K562 (cell line): Measurements from ENCODE around the gene APOBEC3F. TPM values are rescaled to one million over a fixed set of nuclear protein-coding genes. Genes with fewer than 3 reads are reported as not detected.

ENCODE experiments used
- FOSL1 ChIP-seq: fragments of 200-800 bp; sonication (Bioruptor generic); conservative IDR thresholded peaks from 2 replicates; pipeline ENCODE4 v1.6.1; 2016; ENCODE audit warnings: missing genetic modification characterization, missing compliant biosample characterization
- NBN ChIP-seq: fragments of 450-650 bp; IDR thresholded peaks from 2 replicates; pipeline ENCODE4 v1.6.1; 2016; ENCODE audit warnings: low read depth, mild to moderate bottlenecking
- PHF20 ChIP-seq: fragments of 450-650 bp; IDR thresholded peaks from 2 replicates; pipeline ENCODE4 v1.6.1; 2018; ENCODE audit not compliant: partially characterized antibody
- polyA plus RNA-seq, 8 experiments: library from polyadenylated mRNA; depleted of rRNA in 4 of 8; stranded (reverse) in 5 of 8; unstranded in 3 of 8; fragments of >200 nt; fragmentation: Nextera tagmentation in 2 of 8; fragmentation: Illumina TruSeq in 1 of 8; extraction: Ambion mirVana in 2 of 8; extraction: Trizol in 1 of 8; gene quantifications; 2 replicates each; pipeline versions ENCODE4 v1.2.1 to v1.2.3, GENCODE V29; 2011 to 2014; ENCODE audit warnings: inconsistent platforms in 1 of 8, missing spikeins in 1 of 8
- total RNA-seq, 7 experiments: library from RNA; depleted of rRNA in 6 of 7; stranded (reverse); fragments of >200 nt in 6 of 7; fragmentation: Illumina TruSeq in 2 of 7; extraction: Trizol in 2 of 7; gene quantifications; 2 replicates each; pipeline versions ENCODE4 v1.2.1 to v1.2.3, GENCODE V29; 2011 to 2021; ENCODE audit warnings: low replicate concordance in 1 of 7
- TF ChIP-seq, protein P1 (sequence below): fragments of 200-600 bp; sonication (generic); IDR thresholded peaks from one replicate; pipeline ENCODE4 v1.6.1; 2012; ENCODE audit warnings: mild to moderate bottlenecking, low read depth, low read length, inconsistent platforms
- TF ChIP-seq, protein P2 (sequence below): IDR thresholded peaks from 2 replicates; pipeline ENCODE4 v1.6.1; 2012; ENCODE audit warnings: low read depth, low read length, improper control_type of control experiment, borderline replicate concordance
- TF ChIP-seq, protein P3 (sequence below), 3 experiments: IDR thresholded peaks in 2 of 3; conservative IDR thresholded peaks in 1 of 3; 2 replicates each; pipeline ENCODE4 v1.5.1; 2011 to 2012; ENCODE audit warnings: low read length in 3 of 3, mild to moderate bottlenecking in 3 of 3, control low read depth in 2 of 3, improper control_type of control experiment in 1 of 3, inconsistent platforms in 1 of 3, low read depth in 1 of 3, mixed read lengths in 1 of 3, moderate library complexity in 1 of 3; ENCODE audit not compliant: insufficient read depth in 2 of 3
- TF ChIP-seq, protein P4 (sequence below): sonication (generic); formaldehyde crosslinking; IDR thresholded peaks from 2 replicates; pipeline ENCODE4 v1.8.1; 2023; ENCODE audit warnings: mild to moderate bottlenecking, missing genetic modification reagents

Gene APOBEC3F
- total and polyA plus RNA-seq, 9 of the 15 experiments (the other 6 are each of a cell fraction or from before 2014, with no cell fraction given) = 1.1 to 3.3 (median 1.9) TPM

DNA sequence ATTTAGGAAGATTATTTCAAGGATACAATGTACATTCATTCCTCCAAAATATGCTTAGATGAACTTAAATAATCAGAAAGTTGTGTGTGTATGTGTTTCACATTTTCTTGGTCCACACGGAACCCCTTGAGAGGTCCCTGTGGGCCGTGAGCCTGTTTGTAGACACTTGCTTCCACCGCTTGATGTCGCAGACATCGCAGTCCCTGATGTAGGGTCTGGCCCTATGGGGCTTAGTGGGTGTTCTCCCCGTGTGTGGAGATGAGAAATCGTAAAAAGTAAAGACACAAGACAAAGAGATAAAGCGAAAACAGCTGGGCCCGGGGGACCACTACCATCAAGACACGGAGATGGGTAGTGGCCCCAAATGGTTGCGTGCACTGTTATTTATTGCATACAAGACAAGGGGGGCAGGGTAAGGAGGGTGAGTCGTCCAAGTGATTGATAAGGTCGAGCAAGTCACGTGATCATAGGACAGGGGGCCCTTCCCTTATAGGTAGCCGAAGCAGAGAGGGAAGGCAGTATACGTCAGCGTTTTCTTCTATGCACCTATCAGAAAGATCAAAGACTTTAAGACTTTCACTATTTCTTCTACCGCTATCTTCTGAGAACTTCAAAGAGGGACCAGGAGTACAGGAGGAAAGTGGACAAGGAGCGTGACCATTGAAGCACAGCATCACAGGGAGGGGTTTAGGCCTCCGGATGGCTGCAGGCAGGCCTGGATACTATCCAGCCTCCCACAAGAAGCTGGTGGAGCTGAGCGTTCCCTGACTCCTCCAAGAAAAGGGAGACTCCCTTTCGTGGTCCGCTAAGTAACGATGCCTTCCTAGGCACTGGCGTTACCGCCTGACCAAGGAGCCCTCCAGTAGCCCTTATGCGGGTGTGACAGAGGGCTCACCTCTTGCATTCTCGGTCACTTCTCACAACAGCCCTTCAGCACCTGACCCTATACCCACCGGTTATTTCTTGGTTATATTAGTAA is 27.8 kb upstream of the APOBEC3F start (continued):
- TF ChIP-seq, protein P1, sequence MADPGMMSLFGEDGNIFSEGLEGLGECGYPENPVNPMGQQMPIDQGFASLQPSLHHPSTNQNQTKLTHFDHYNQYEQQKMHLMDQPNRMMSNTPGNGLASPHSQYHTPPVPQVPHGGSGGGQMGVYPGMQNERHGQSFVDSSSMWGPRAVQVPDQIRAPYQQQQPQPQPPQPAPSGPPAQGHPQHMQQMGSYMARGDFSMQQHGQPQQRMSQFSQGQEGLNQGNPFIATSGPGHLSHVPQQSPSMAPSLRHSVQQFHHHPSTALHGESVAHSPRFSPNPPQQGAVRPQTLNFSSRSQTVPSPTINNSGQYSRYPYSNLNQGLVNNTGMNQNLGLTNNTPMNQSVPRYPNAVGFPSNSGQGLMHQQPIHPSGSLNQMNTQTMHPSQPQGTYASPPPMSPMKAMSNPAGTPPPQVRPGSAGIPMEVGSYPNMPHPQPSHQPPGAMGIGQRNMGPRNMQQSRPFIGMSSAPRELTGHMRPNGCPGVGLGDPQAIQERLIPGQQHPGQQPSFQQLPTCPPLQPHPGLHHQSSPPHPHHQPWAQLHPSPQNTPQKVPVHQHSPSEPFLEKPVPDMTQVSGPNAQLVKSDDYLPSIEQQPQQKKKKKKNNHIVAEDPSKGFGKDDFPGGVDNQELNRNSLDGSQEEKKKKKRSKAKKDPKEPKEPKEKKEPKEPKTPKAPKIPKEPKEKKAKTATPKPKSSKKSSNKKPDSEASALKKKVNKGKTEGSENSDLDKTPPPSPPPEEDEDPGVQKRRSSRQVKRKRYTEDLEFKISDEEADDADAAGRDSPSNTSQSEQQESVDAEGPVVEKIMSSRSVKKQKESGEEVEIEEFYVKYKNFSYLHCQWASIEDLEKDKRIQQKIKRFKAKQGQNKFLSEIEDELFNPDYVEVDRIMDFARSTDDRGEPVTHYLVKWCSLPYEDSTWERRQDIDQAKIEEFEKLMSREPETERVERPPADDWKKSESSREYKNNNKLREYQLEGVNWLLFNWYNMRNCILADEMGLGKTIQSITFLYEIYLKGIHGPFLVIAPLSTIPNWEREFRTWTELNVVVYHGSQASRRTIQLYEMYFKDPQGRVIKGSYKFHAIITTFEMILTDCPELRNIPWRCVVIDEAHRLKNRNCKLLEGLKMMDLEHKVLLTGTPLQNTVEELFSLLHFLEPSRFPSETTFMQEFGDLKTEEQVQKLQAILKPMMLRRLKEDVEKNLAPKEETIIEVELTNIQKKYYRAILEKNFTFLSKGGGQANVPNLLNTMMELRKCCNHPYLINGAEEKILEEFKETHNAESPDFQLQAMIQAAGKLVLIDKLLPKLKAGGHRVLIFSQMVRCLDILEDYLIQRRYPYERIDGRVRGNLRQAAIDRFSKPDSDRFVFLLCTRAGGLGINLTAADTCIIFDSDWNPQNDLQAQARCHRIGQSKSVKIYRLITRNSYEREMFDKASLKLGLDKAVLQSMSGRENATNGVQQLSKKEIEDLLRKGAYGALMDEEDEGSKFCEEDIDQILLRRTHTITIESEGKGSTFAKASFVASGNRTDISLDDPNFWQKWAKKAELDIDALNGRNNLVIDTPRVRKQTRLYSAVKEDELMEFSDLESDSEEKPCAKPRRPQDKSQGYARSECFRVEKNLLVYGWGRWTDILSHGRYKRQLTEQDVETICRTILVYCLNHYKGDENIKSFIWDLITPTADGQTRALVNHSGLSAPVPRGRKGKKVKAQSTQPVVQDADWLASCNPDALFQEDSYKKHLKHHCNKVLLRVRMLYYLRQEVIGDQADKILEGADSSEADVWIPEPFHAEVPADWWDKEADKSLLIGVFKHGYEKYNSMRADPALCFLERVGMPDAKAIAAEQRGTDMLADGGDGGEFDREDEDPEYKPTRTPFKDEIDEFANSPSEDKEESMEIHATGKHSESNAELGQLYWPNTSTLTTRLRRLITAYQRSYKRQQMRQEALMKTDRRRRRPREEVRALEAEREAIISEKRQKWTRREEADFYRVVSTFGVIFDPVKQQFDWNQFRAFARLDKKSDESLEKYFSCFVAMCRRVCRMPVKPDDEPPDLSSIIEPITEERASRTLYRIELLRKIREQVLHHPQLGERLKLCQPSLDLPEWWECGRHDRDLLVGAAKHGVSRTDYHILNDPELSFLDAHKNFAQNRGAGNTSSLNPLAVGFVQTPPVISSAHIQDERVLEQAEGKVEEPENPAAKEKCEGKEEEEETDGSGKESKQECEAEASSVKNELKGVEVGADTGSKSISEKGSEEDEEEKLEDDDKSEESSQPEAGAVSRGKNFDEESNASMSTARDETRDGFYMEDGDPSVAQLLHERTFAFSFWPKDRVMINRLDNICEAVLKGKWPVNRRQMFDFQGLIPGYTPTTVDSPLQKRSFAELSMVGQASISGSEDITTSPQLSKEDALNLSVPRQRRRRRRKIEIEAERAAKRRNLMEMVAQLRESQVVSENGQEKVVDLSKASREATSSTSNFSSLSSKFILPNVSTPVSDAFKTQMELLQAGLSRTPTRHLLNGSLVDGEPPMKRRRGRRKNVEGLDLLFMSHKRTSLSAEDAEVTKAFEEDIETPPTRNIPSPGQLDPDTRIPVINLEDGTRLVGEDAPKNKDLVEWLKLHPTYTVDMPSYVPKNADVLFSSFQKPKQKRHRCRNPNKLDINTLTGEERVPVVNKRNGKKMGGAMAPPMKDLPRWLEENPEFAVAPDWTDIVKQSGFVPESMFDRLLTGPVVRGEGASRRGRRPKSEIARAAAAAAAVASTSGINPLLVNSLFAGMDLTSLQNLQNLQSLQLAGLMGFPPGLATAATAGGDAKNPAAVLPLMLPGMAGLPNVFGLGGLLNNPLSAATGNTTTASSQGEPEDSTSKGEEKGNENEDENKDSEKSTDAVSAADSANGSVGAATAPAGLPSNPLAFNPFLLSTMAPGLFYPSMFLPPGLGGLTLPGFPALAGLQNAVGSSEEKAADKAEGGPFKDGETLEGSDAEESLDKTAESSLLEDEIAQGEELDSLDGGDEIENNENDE = no peak
- TF ChIP-seq NBN (0 out of 2 replicates have a peak, but pooled peaks have one; percentile 50), FOSL1 (tag) (peak; percentile 50; the same call in 1 of the 2 replicates), PHF20 (no peak)
- TF ChIP-seq, protein P2, sequence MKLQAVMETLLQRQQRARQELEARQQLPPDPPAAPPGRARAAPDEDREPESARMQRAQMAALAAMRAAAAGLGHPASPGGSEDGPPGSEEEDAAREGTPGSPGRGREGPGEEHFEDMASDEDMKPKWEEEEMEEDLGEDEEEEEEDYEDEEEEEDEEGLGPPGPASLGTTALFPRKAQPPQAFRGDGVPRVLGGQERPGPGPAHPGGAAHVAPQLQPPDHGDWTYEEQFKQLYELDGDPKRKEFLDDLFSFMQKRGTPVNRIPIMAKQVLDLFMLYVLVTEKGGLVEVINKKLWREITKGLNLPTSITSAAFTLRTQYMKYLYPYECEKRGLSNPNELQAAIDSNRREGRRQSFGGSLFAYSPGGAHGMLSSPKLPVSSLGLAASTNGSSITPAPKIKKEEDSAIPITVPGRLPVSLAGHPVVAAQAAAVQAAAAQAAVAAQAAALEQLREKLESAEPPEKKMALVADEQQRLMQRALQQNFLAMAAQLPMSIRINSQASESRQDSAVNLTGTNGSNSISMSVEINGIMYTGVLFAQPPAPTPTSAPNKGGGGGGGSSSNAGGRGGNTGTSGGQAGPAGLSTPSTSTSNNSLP = no peak
- TF ChIP-seq, protein P3, sequence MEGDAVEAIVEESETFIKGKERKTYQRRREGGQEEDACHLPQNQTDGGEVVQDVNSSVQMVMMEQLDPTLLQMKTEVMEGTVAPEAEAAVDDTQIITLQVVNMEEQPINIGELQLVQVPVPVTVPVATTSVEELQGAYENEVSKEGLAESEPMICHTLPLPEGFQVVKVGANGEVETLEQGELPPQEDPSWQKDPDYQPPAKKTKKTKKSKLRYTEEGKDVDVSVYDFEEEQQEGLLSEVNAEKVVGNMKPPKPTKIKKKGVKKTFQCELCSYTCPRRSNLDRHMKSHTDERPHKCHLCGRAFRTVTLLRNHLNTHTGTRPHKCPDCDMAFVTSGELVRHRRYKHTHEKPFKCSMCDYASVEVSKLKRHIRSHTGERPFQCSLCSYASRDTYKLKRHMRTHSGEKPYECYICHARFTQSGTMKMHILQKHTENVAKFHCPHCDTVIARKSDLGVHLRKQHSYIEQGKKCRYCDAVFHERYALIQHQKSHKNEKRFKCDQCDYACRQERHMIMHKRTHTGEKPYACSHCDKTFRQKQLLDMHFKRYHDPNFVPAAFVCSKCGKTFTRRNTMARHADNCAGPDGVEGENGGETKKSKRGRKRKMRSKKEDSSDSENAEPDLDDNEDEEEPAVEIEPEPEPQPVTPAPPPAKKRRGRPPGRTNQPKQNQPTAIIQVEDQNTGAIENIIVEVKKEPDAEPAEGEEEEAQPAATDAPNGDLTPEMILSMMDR (IDR thresholded peaks at IDR 0.05 in 2 of 3, conservative IDR thresholded peaks at IDR 0.05 in 1 of 3; ENCODE audit: insufficient read depth in 2 of 3, low read depth in 1 of 3, low read length in 3 of 3) = peak; percentile 56 to 73 (median 69)
- TF ChIP-seq, protein P4, sequence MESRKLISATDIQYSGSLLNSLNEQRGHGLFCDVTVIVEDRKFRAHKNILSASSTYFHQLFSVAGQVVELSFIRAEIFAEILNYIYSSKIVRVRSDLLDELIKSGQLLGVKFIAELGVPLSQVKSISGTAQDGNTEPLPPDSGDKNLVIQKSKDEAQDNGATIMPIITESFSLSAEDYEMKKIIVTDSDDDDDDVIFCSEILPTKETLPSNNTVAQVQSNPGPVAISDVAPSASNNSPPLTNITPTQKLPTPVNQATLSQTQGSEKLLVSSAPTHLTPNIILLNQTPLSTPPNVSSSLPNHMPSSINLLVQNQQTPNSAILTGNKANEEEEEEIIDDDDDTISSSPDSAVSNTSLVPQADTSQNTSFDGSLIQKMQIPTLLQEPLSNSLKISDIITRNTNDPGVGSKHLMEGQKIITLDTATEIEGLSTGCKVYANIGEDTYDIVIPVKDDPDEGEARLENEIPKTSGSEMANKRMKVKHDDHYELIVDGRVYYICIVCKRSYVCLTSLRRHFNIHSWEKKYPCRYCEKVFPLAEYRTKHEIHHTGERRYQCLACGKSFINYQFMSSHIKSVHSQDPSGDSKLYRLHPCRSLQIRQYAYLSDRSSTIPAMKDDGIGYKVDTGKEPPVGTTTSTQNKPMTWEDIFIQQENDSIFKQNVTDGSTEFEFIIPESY = no peak
